ENCODE data around the gene STBD1.

Gene STBD1

GRCh38 chr4:76342191-76342590 is 35.7 kb downstream of the STBD1 start:
- ATAC-seq: no peak
- no peak for TF ChIP-seq SNAI2 (CRISPR knock-in tag; IDR thresholded peaks at IDR 0.05)

DNA sequence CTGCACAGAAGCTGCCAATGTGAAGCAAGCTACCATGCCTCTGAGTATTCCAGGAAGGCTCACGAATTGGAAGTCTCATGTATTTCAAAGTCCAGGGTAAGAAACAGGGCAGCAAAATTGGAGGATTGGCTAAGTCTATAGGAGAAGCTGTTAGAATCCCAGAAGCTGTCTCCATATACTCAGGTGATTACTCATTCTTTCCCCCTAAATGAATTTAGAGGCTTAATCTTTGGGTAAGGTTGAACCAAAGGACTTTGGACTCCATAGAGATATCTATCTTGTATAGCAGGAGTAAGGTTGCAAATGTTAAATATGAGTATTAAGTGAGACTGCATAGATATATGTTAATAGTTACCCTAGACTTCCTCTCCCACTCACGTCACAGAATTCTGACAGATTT is 36.3 kb downstream of the STBD1 start:
- ATAC-seq: no peak
- TF ChIP-seq SNAI2 (CRISPR knock-in tag; IDR thresholded peaks at IDR 0.05) (no peak), ISL1 (CRISPR knock-in tag; IDR thresholded peaks at IDR 0.05) (no peak), GLIS3 (CRISPR knock-in tag; IDR thresholded peaks at IDR 0.05) (no peak), TOX (CRISPR knock-in tag; IDR thresholded peaks at IDR 0.05; ENCODE audit: borderline replicate concordance) (no peak), OSR1 (CRISPR knock-in tag; IDR thresholded peaks at IDR 0.05) (no peak), ZC3H10 (CRISPR knock-in tag; IDR thresholded peaks at IDR 0.05) (no peak), BACH2 (CRISPR knock-in tag; IDR thresholded peaks at IDR 0.05; ENCODE audit: borderline replicate concordance) (no peak), POU6F1 (CRISPR knock-in tag; IDR thresholded peaks at IDR 0.05; ENCODE audit: borderline replicate concordance, low read depth) (no peak), ZFP30 (CRISPR knock-in tag; IDR thresholded peaks at IDR 0.05) (no peak), ZNF565 (CRISPR knock-in tag; conservative IDR thresholded peaks at IDR 0.05; ENCODE audit: low read depth) (no peak), ARNTL (CRISPR knock-in tag; IDR thresholded peaks at IDR 0.05; ENCODE audit: borderline replicate concordance, low read depth) (no peak), RARB (CRISPR knock-in tag; IDR thresholded peaks at IDR 0.05) (no peak), TCF4 (CRISPR knock-in tag; IDR thresholded peaks at IDR 0.05; ENCODE audit: borderline replicate concordance) (no peak), ZNF70 (CRISPR knock-in tag; IDR thresholded peaks at IDR 0.05) (no peak), PPARA (CRISPR knock-in tag; IDR thresholded peaks at IDR 0.05; ENCODE audit: borderline replicate concordance) (no peak)
- TF ChIP-seq, protein P1, sequence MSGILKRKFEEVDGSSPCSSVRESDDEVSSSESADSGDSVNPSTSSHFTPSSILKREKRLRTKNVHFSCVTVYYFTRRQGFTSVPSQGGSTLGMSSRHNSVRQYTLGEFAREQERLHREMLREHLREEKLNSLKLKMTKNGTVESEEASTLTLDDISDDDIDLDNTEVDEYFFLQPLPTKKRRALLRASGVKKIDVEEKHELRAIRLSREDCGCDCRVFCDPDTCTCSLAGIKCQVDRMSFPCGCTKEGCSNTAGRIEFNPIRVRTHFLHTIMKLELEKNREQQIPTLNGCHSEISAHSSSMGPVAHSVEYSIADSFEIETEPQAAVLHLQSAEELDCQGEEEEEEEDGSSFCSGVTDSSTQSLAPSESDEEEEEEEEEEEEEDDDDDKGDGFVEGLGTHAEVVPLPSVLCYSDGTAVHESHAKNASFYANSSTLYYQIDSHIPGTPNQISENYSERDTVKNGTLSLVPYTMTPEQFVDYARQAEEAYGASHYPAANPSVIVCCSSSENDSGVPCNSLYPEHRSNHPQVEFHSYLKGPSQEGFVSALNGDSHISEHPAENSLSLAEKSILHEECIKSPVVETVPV (CRISPR knock-in tag; IDR thresholded peaks at IDR 0.05): no peak
- TF ChIP-seq, protein P2, sequence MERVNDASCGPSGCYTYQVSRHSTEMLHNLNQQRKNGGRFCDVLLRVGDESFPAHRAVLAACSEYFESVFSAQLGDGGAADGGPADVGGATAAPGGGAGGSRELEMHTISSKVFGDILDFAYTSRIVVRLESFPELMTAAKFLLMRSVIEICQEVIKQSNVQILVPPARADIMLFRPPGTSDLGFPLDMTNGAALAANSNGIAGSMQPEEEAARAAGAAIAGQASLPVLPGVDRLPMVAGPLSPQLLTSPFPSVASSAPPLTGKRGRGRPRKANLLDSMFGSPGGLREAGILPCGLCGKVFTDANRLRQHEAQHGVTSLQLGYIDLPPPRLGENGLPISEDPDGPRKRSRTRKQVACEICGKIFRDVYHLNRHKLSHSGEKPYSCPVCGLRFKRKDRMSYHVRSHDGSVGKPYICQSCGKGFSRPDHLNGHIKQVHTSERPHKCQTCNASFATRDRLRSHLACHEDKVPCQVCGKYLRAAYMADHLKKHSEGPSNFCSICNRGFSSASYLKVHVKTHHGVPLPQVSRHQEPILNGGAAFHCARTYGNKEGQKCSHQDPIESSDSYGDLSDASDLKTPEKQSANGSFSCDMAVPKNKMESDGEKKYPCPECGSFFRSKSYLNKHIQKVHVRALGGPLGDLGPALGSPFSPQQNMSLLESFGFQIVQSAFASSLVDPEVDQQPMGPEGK (CRISPR knock-in tag; IDR thresholded peaks at IDR 0.05; ENCODE audit: borderline replicate concordance): no peak

DNA sequence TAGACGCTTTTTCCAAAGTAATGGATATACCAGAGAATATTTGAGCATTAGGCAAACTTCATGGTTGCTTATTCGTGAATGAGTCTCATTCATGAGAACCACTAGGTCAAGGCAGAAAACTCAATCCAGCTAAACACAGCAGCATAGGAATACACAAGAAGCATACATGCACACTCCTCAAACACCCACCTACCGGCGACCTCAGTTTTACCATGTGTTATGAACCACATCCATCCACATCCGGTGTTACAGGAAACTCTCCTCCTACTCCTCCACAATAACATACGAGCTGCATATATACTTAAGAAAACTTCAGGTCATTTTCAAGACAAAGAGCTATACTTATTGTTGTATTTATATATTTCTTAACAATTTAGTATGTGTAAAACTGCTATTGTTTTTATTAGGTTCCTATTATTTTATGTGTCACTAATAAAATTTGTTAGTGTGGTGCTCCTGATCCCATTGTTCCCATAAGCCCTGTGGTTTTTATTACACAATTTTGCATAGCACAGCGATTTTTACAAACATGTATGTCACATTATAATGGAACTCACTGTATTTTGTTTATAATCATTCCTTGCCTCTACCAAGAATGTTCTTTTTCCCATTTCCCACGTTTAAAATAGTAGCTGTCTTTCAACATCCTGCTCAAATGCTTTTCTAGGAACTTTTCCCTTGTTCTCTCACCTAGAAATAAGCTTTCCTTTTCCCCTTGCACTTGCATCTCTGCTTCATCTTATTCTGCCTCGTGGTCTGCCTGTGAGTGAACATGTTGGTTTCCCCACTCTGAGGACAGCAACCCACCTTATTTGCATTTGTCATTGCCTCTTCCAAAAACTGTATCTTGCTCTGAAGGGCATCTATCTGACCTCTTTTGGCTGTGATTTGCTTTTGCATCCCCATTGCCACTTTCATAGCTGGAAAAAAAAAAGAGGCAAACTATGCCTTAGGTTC is 48.3 kb downstream of the STBD1 start:
- TF ChIP-seq ESRRG (CRISPR knock-in tag; IDR thresholded peaks at IDR 0.05) (no peak), ZNF8 (CRISPR knock-in tag; IDR thresholded peaks at IDR 0.05) (no peak), ZNF565 (CRISPR knock-in tag; conservative IDR thresholded peaks at IDR 0.05; ENCODE audit: low read depth) (no peak), PPARA (CRISPR knock-in tag; IDR thresholded peaks at IDR 0.05; ENCODE audit: borderline replicate concordance) (no peak), RARB (CRISPR knock-in tag; IDR thresholded peaks at IDR 0.05) (no peak), ZFP30 (CRISPR knock-in tag; IDR thresholded peaks at IDR 0.05) (no peak), ZFP3 (CRISPR knock-in tag; IDR thresholded peaks at IDR 0.05) (no peak), ZC3H10 (CRISPR knock-in tag; IDR thresholded peaks at IDR 0.05) (no peak), ARNTL (CRISPR knock-in tag; IDR thresholded peaks at IDR 0.05; ENCODE audit: borderline replicate concordance, low read depth) (no peak), ISL1 (CRISPR knock-in tag; IDR thresholded peaks at IDR 0.05) (no peak), CSDC2 (CRISPR knock-in tag; IDR thresholded peaks at IDR 0.05) (no peak), TSHZ2 (CRISPR knock-in tag; IDR thresholded peaks at IDR 0.05) (no peak), SNAI2 (CRISPR knock-in tag; IDR thresholded peaks at IDR 0.05) (no peak), ZNF70 (CRISPR knock-in tag; IDR thresholded peaks at IDR 0.05) (no peak), OSR1 (CRISPR knock-in tag; IDR thresholded peaks at IDR 0.05) (no peak)
- no peak for ATAC-seq

Measured in SK-N-SH treated with all-trans-retinoic acid at 6 μM for 48 hours (cell line).